GM12878 (cell line): ENCODE results near the gene PET117. TPM values are rescaled to one million over a fixed set of nuclear protein-coding genes. Genes with fewer than 3 reads are reported as not detected.

Source experiments
- ATAC-seq: fragments of 200-7000 bp; cut with Tn5 transposase; 3 replicates; pipeline ENCODE4 v1.9.1; 2020; ENCODE audit warnings: mild to moderate bottlenecking, moderate library complexity
- BruUV-seq: library from RNA; stranded (reverse); fragments of 400-500 nt; replicated peaks from 2 replicates; lab custom pipeline; 2021; lab: Mats Ljungman, UMichigan
- CTCF ChIA-PET: fragments of 300-600 bp; sonication (Branson Sonifier 250); formaldehyde crosslinking; extraction: SDS; loops from one replicate; lab custom pipeline; 2021; ENCODE audit warnings: inconsistent platforms; lab: Yijun Ruan, JAX
- POLR2A ChIA-PET: fragments of 350-600 bp; formaldehyde crosslinking; extraction: SDS; loops from one replicate; lab custom pipeline; 2021; ENCODE audit warnings: inconsistent platforms; lab: Charles Lee
- RAD21 ChIA-PET: fragments of 300-600 bp; sonication (Branson Sonifier 250); formaldehyde crosslinking; loops from one replicate; lab custom pipeline; 2023; ENCODE audit warnings: antibody characterized with exemption; ENCODE audit not compliant: unreplicated experiment; lab: Charles Lee
- SMC1A ChIA-PET: fragments of 300-600 bp; sonication (Branson Sonifier 250); formaldehyde crosslinking; loops from one replicate; lab custom pipeline; 2023; ENCODE audit not compliant: unreplicated experiment, uncharacterized antibody; lab: Charles Lee
- DNase-seq: peaks from one replicate; pipeline ENCODE4 v3.0.0-alpha.2; 2011; ENCODE audit warnings: low read depth, low spot score
- FAIRE-seq: peaks from 3 replicates; lab custom pipeline; 2011; peaks lifted over from hg19 to GRCh38; lab: Jason Lieb, UNC
- H2AFZ ChIP-seq: 2 replicates; pipeline ENCODE4 v1.6.0; 2011; ENCODE audit warnings: low read depth, low read length, control low read depth; ENCODE audit not compliant: control insufficient read depth
- H3K27ac ChIP-seq: 2 replicates; pipeline ENCODE4 v1.5.1; 2011; ENCODE audit warnings: control low read depth; ENCODE audit not compliant: control insufficient read depth, insufficient read depth
- H3K27me3 ChIP-seq, 2 experiments: replicated peaks in 1 of 2; 2 replicates each; pipeline versions ENCODE4 v1.6.0 to v1.6.1; 2011; ENCODE audit warnings: low read length in 1 of 2; ENCODE audit not compliant: control insufficient read depth in 2 of 2, insufficient read depth in 2 of 2
- H3K36me3 ChIP-seq, 2 experiments: 2 replicates each; pipeline ENCODE4 v1.5.1; 2011; ENCODE audit warnings: low read length in 1 of 2; ENCODE audit not compliant: control insufficient read depth in 2 of 2, insufficient read depth in 2 of 2
- H3K4me1 ChIP-seq: 2 replicates; pipeline ENCODE4 v1.6.1; 2011; ENCODE audit warnings: mild to moderate bottlenecking, low read length, moderate library complexity, mixed read lengths; ENCODE audit not compliant: control insufficient read depth, insufficient read depth
- H3K4me2 ChIP-seq: 2 replicates; pipeline ENCODE4 v1.6.0; 2011; ENCODE audit warnings: control low read depth; ENCODE audit not compliant: control insufficient read depth, insufficient read depth
- H3K4me3 ChIP-seq: fragments of 200-600 bp; sonication (generic); 2 replicates; pipeline ENCODE4 v1.5.1; 2016
- H3K79me2 ChIP-seq: 2 replicates; pipeline ENCODE4 v1.6.0; 2011; ENCODE audit warnings: low read length; ENCODE audit not compliant: control insufficient read depth, insufficient read depth
- H3K9ac ChIP-seq: 2 replicates; pipeline ENCODE4 v1.8.0; 2011; ENCODE audit warnings: low read length, control low read depth, mixed read lengths; ENCODE audit not compliant: control insufficient read depth, insufficient read depth
- H3K9me3 ChIP-seq: replicated peaks from 3 replicates; pipeline ENCODE4 v1.5.1; 2011; ENCODE audit warnings: mild to moderate bottlenecking, low read length; ENCODE audit not compliant: control insufficient read depth, insufficient read depth
- H4K20me1 ChIP-seq: 2 replicates; pipeline ENCODE4 v1.6.0; 2011; ENCODE audit not compliant: control insufficient read depth, insufficient read depth
- CEBPZ ChIP-seq: fragments of 150-350 bp; IDR thresholded peaks from 2 replicates; pipeline ENCODE4 v1.6.1; 2016; ENCODE audit warnings: low read depth, low read length
- E4F1 ChIP-seq: fragments of 450-650 bp; IDR thresholded peaks from 2 replicates; pipeline ENCODE4 v1.6.1; 2018; ENCODE audit warnings: borderline replicate concordance, mild to moderate bottlenecking; ENCODE audit not compliant: partially characterized antibody
- ETV6 ChIP-seq, 2 experiments: fragments of 450-650 bp in 1 of 2; IDR thresholded peaks in 1 of 2; conservative IDR thresholded peaks in 1 of 2; 2 replicates each; pipeline ENCODE4 v1.6.1; 2014; ENCODE audit warnings: antibody characterized with exemption in 1 of 2, borderline replicate concordance in 1 of 2, low read depth in 1 of 2, mild to moderate bottlenecking in 1 of 2, moderate library complexity in 1 of 2
- IKZF1 ChIP-seq: fragments of 450-650 bp; conservative IDR thresholded peaks from 2 replicates; pipeline ENCODE4 v1.6.1; 2017; ENCODE audit warnings: antibody characterized with exemption, mild to moderate bottlenecking
- MXI1 ChIP-seq: fragments of 150-350 bp; IDR thresholded peaks from 2 replicates; pipeline ENCODE4 v1.6.1; 2011; ENCODE audit warnings: low read depth, mild to moderate bottlenecking, inconsistent platforms, low read length, improper control_type of control experiment
- NR2C2 ChIP-seq: IDR thresholded peaks from 2 replicates; pipeline ENCODE4 v1.6.1; 2011; ENCODE audit warnings: borderline replicate concordance, low read depth; ENCODE audit not compliant: control insufficient read depth, insufficient read length
- SMAD5 ChIP-seq: IDR thresholded peaks from 2 replicates; pipeline ENCODE4 v1.6.1; 2016; ENCODE audit warnings: antibody characterized with exemption, low read depth
- SP1 ChIP-seq: IDR thresholded peaks from one replicate; pipeline ENCODE4 v1.6.1; 2011; ENCODE audit warnings: low read depth, low read length
- TARDBP ChIP-seq: IDR thresholded peaks from 2 replicates; pipeline ENCODE4 v1.6.1; 2016; ENCODE audit warnings: borderline replicate concordance
- YY1 ChIP-seq: IDR thresholded peaks from 2 replicates; pipeline ENCODE4 v1.6.1; 2011; ENCODE audit warnings: low read depth, mild to moderate bottlenecking, low read length
- ZBED1 ChIP-seq: IDR thresholded peaks from 2 replicates; pipeline ENCODE4 v1.6.1; 2016; ENCODE audit warnings: borderline replicate concordance
- ZBTB11 ChIP-seq: fragments of 450-650 bp; formaldehyde crosslinking; IDR thresholded peaks from 2 replicates; pipeline ENCODE4 v1.5.0; 2022; ENCODE audit warnings: mild to moderate bottlenecking, missing genetic modification characterization
- ZNF24 ChIP-seq: fragments of 450-650 bp; IDR thresholded peaks from 2 replicates; pipeline ENCODE4 v1.6.1; 2017; ENCODE audit warnings: antibody characterized with exemption, mild to moderate bottlenecking
- WGBS: methylation state at CpG from one replicate; pipeline ENCODE4 v1.1.6; 2016; ENCODE audit warnings: low lambda C conversion rate; ENCODE audit not compliant: insufficient replicate concordance, insufficient coverage; ENCODE audit errors: missing lambda C conversion rate; 5-methylcytosine and 5-hydroxymethylcytosine counted together
- in situ Hi-C: fragments of 300-500 bp; cut with MboI; formaldehyde crosslinking; loops from 9 replicates; pipeline ENCODE4 v1.14.3; 2018; ENCODE audit warnings: mixed read lengths
- intact Hi-C: fragments of 100-400 bp; cut with micrococcal nuclease; formaldehyde crosslinking; loops from one replicate; pipeline ENCODE4 v1.14.2; 2022; ENCODE audit not compliant: unreplicated experiment
- polyA plus RNA-seq, 11 experiments: library from polyadenylated mRNA; depleted of rRNA in 4 of 11; unstranded in 6 of 11; stranded (reverse) in 5 of 11; fragments of >200 nt; fragmentation: Nextera tagmentation in 4 of 11; fragmentation: Illumina TruSeq in 1 of 11; extraction: Ambion mirVana in 4 of 11; extraction: Trizol in 1 of 11; gene quantifications; 1 replicate in 1 of 11; 2 replicates in 10 of 11; pipeline versions ENCODE4 v1.2.1 to v1.2.3, GENCODE V29; 2011 to 2016; ENCODE audit warnings: inconsistent platforms in 2 of 11, missing spikeins in 2 of 11, low read depth in 1 of 11
- total RNA-seq, 4 experiments: library from RNA; depleted of rRNA in 3 of 4; stranded (reverse); fragments of >200 nt in 3 of 4; fragmentation: Illumina TruSeq in 1 of 4; extraction: Trizol in 1 of 4; gene quantifications; 2 replicates each; pipeline versions ENCODE4 v1.2.1 to v1.2.3, GENCODE V29; 2013 to 2021
- TF ChIP-seq, protein P1 (sequence below): IDR thresholded peaks from 2 replicates; pipeline ENCODE4 v1.6.1; 2011; ENCODE audit warnings: borderline replicate concordance, low read depth, mild to moderate bottlenecking, moderate library complexity, low read length; ENCODE audit not compliant: insufficient read depth, poor library complexity, severe bottlenecking

PET117 gene
- total and polyA plus RNA-seq, 10 of the 15 experiments (the other 5 are each of a cell fraction or from before 2014, with no cell fraction given), result 6.0 to 20.6 (median 11.8) TPM

- DNase-seq (no peak), FAIRE-seq (no peak), ATAC-seq (no peak)
- Histone ChIP-seq H3K9me3 (no peaks in the 10 kb centered on the region), H2AFZ (no peak overlapping the region), H3K27me3 (no peaks in the 10 kb centered on the region; a peak in 1 of 4 replicates), H3K4me3 (no peak overlapping the region), H3K27ac (no peak overlapping the region), H3K4me2 (no peak overlapping the region), H4K20me1 (no peaks in the 10 kb centered on the region), H3K36me3 (no peaks in the 10 kb centered on the region), H3K4me1 (no peaks in the 10 kb centered on the region), H3K79me2 (no peaks in the 10 kb centered on the region), H3K9ac (no peak overlapping the region)
- in situ Hi-C loops (no loop called here), intact Hi-C loops (no loop called here)
- ChIA-PET SMC1A (no interaction called here), CTCF (no interaction called here), POLR2A (no interaction called here), RAD21 (no interaction called here)
- WGBS, result 68% methylated on average over 10 of the region's 10 CpGs
- BruUV-seq, result no TSS peak
- TF ChIP-seq NR2C2, result no peak
- no peak for TF ChIP-seq SMAD5
- TF ChIP-seq ZBTB11 (CRISPR knock-in tag), result no peak
- no peak for TF ChIP-seq TARDBP
- TF ChIP-seq IKZF1, result no peak
- no peak for TF ChIP-seq CEBPZ
- TF ChIP-seq MXI1, result no peak
- TF ChIP-seq E4F1, result no peak
- TF ChIP-seq, protein P1, sequence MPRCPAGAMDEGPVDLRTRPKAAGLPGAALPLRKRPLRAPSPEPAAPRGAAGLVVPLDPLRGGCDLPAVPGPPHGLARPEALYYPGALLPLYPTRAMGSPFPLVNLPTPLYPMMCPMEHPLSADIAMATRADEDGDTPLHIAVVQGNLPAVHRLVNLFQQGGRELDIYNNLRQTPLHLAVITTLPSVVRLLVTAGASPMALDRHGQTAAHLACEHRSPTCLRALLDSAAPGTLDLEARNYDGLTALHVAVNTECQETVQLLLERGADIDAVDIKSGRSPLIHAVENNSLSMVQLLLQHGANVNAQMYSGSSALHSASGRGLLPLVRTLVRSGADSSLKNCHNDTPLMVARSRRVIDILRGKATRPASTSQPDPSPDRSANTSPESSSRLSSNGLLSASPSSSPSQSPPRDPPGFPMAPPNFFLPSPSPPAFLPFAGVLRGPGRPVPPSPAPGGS, result no peak
- no peak for TF ChIP-seq SP1
- TF ChIP-seq ETV6 (conservative IDR thresholded peaks at IDR 0.05 in 1 of 2, IDR thresholded peaks at IDR 0.05 in 1 of 2; ENCODE audit: borderline replicate concordance in 1 of 2, low read depth in 1 of 2), result no peak
- no peak for TF ChIP-seq ZBED1
- TF ChIP-seq YY1, result no peak
- TF ChIP-seq ZNF24, result no peak
Measured at GRCh38 chr20:18090477-18090876, 47.2 kb upstream of the PET117 start.
